Activated CD4-positive, alpha-beta T cell treated with anti-CD3 and anti-CD28 coated beads for 36 hours (primary cell): ENCODE results near the gene DET1. TPM values are rescaled to one million over a fixed set of nuclear protein-coding genes. Genes with fewer than 3 reads are reported as not detected.
"Not testable (repeated sequence)": the region's sequence is repeated elsewhere in the genome, so short reads cannot be mapped to it uniquely, and the experiment has no call there.

Source experiments
- ATAC-seq: fragments of 200-7000 bp; cut with Tn5 transposase; one replicate; pipeline ENCODE4 v1.10.0; 2021; ENCODE audit warnings: mild to moderate bottlenecking, moderate library complexity
- CTCF ChIA-PET: fragments of 350-600 bp; sonication (Branson Sonifier 250); formaldehyde crosslinking; loops from one replicate; lab custom pipeline; 2021; ENCODE audit warnings: antibody characterized with exemption; lab: Charles Lee
- POLR2A ChIA-PET: fragments of 350-600 bp; sonication (Branson Sonifier 250); formaldehyde crosslinking; loops from one replicate; lab custom pipeline; 2021; ENCODE audit warnings: antibody characterized with exemption, inconsistent platforms; lab: Charles Lee
- DNase-seq: peaks from one replicate; pipeline ENCODE4 v3.0.0-alpha.2; 2020
- H3K27ac Mint-ChIP-seq: one replicate; pipeline ENCODE4 v1.8.0; 2021; ENCODE audit warnings: mixed read lengths
- H3K27me3 Mint-ChIP-seq: one replicate; pipeline ENCODE4 v1.8.0; 2021; ENCODE audit warnings: mixed read lengths
- H3K36me3 Mint-ChIP-seq: one replicate; pipeline ENCODE4 v1.8.0; 2021; ENCODE audit warnings: low read depth, mixed read lengths
- H3K4me1 Mint-ChIP-seq: one replicate; pipeline ENCODE4 v1.8.0; 2021; ENCODE audit warnings: mixed read lengths
- H3K4me3 Mint-ChIP-seq: one replicate; pipeline ENCODE4 v1.8.0; 2021; ENCODE audit warnings: mild to moderate bottlenecking, moderate library complexity, mixed read lengths
- H3K9me3 Mint-ChIP-seq: one replicate; pipeline ENCODE4 v1.8.0; 2021; ENCODE audit warnings: low read depth, mixed read lengths
- intact Hi-C, 2 experiments: fragments of 100-400 bp; cut with DNase I in 1 of 2; cut with micrococcal nuclease in 1 of 2; formaldehyde crosslinking; loops; one replicate each; pipeline versions ENCODE4 v1.14.2 to v1.15.1; 2022 to 2024; cut with DNase I, micrococcal nuclease
- total RNA-seq, 2 experiments: library from RNA; stranded (reverse); gene quantifications; one replicate each; pipeline ENCODE4 v1.2.3, GENCODE V29; 2021

DET1 gene
- total RNA-seq, 2 experiments from 2014 or later, result 2.7 to 3.0 TPM

GRCh38 chr15:88564741-88565140, 18.3 kb upstream of the DET1 start:
- CTCF ChIA-PET, result interaction anchor here (0.8 to 1.0 kb wide), 2 partner anchors 44 to 100 kb away, joined by 3 to 4 read pairs; no protein-coding TSS in a partner anchor
- H3K27me3 Mint-ChIP-seq, result peaks cover 2% of the 10 kb centered on the region
- POLR2A ChIA-PET, result no interaction called here
- ATAC-seq (no peak), DNase-seq (no peak)
- H3K4me1 Mint-ChIP-seq, result no peaks in the 10 kb centered on the region
- H3K4me3 Mint-ChIP-seq, result no peak overlapping the region
- no peak overlapping the region for H3K27ac Mint-ChIP-seq
- no peaks in the 10 kb centered on the region for H3K9me3 Mint-ChIP-seq
- H3K36me3 Mint-ChIP-seq, result no peaks in the 10 kb centered on the region
- intact Hi-C loops, result no loop called here

DNA sequence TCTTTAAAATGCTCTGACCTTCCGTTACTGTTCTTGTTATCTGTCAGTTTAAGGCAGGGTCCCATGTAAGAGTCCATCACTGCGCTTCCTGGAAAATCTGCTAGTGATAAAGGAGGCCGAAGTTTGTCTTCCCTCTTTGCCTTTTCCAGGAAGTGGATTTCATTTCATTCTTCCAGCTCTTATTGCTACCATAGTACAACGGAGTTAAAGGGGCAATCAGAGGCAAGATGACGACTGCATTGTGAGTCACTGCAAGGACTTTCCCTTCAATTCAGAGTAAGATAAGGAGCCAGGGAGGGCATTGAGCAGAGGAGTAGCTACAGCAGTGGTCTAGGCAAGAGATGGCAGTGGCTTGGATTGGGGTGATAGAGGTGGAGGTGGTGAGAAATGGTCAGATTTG, 17.2 kb upstream of the DET1 start:
- ChIA-PET POLR2A (no interaction called here), CTCF (no interaction called here)
- no peaks in the 10 kb centered on the region for H3K9me3 Mint-ChIP-seq
- no peaks in the 10 kb centered on the region for H3K36me3 Mint-ChIP-seq
- no peak for DNase-seq
- intact Hi-C loops, result no loop called here
- H3K4me1 Mint-ChIP-seq, result no peaks in the 10 kb centered on the region
- H3K4me3 Mint-ChIP-seq, result no peak overlapping the region
- no peaks in the 10 kb centered on the region for H3K27me3 Mint-ChIP-seq
- ATAC-seq, result no peak
- H3K27ac Mint-ChIP-seq, result no peak overlapping the region

GRCh38 chr15:88559565-88559964, 13.1 kb upstream of the DET1 start:
- H3K27ac Mint-ChIP-seq, CTCF ChIA-PET, DNase-seq: not testable (repeated sequence)

GRCh38 chr15:88558026-88558425, 11.5 kb upstream of the DET1 start:
- H3K4me3 Mint-ChIP-seq, H3K27me3 Mint-ChIP-seq, ATAC-seq, H3K4me1 Mint-ChIP-seq, H3K9me3 Mint-ChIP-seq, H3K27ac Mint-ChIP-seq, POLR2A ChIA-PET, DNase-seq, H3K36me3 Mint-ChIP-seq, intact Hi-C loops, CTCF ChIA-PET: not testable (repeated sequence)

More at GRCh38 chr15:88559565-88559964, 13.1 kb upstream of the DET1 start:
- intact Hi-C loops, H3K27me3 Mint-ChIP-seq, ATAC-seq, H3K9me3 Mint-ChIP-seq, H3K4me3 Mint-ChIP-seq, H3K4me1 Mint-ChIP-seq, H3K36me3 Mint-ChIP-seq, POLR2A ChIA-PET: not testable (repeated sequence)

DNA sequence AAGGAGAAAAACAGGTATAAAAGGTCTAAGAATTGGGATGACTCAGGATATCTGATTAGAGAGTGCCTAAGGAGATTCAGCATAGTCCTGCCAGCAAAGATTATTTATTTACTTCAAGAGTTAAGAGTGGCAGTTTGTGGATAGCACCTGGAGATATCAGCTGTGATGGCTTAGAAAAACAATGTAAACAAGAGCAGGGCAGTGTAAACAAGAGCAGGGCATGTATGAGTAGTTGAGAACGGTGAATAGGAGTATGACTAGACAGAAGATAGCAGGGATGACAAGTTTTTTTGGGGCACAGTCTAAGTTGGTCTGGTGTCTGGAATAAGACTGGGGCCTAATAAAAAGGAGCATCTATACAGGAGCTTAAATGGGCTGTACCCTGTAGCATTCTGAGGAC, 1.5 kb upstream of the DET1 start:
- H3K36me3 Mint-ChIP-seq, DNase-seq, H3K27ac Mint-ChIP-seq, H3K9me3 Mint-ChIP-seq, POLR2A ChIA-PET, H3K27me3 Mint-ChIP-seq, ATAC-seq, H3K4me3 Mint-ChIP-seq: not testable (repeated sequence)
- CTCF ChIA-PET, result interaction anchor here (0.6 kb wide), 1 partner anchor 1469 kb away, joined by 3 read pairs; no protein-coding TSS in a partner anchor
- peaks cover 13% of the 10 kb centered on the region for H3K4me1 Mint-ChIP-seq
- intact Hi-C loops, result loop anchor here in 1 of 2 experiments (10.0 kb wide), 1 partner anchor 1027 kb away; the partner anchor contains the start of gene TICRR

- POLR2A ChIA-PET, result not testable (repeated sequence)
- peak overlapping the region; percentile 83 for H3K4me3 Mint-ChIP-seq
- intact Hi-C loops, result loop anchor here (1.0 to 10.0 kb wide), 6 partner anchors 76 to 1029 kb away; partner anchors contain the start of genes AEN (in 2 of the 2), MRPL46 (in 2 of the 2), MRPS11 (in 2 of the 2) and ABHD2 (in 1 of the 2)
Measured at GRCh38 chr15:88545578-88546247, 768 bp downstream of the DET1 start.

GRCh38 chr15:88543065-88543776, 3.3 kb downstream of the DET1 start:
- intact Hi-C loops, result loop anchor here in 1 of 2 experiments (10.0 kb wide), 1 partner anchor 1032 kb away; the partner anchor contains the start of gene TICRR
- no peaks in the 10 kb centered on the region for H3K27me3 Mint-ChIP-seq
- peaks cover 13% of the 10 kb centered on the region for H3K4me1 Mint-ChIP-seq
- H3K9me3 Mint-ChIP-seq, result peaks cover 2% of the 10 kb centered on the region
- peaks cover 4% of the 10 kb centered on the region for H3K36me3 Mint-ChIP-seq
- no peak overlapping the region for H3K4me3 Mint-ChIP-seq
- CTCF ChIA-PET, result interaction anchor here (0.6 to 1.2 kb wide), 3 partner anchors 13 to 362 kb away, joined by 3 to 4 read pairs (median 3); no protein-coding TSS in a partner anchor
- ATAC-seq, result no peak
- DNase-seq, result no peak
- POLR2A ChIA-PET, result no interaction called here
- no peak overlapping the region for H3K27ac Mint-ChIP-seq

More at GRCh38 chr15:88545578-88546247, 768 bp downstream of the DET1 start:
- H3K4me1 Mint-ChIP-seq, result peaks cover 13% of the 10 kb centered on the region
- H3K27me3 Mint-ChIP-seq, H3K36me3 Mint-ChIP-seq, ATAC-seq, CTCF ChIA-PET, H3K9me3 Mint-ChIP-seq, DNase-seq: not testable (repeated sequence)
- peak overlapping the region; percentile 91 for H3K27ac Mint-ChIP-seq

GRCh38 chr15:88542342-88542733, 4.1 kb downstream of the DET1 start:
- intact Hi-C loops, result loop anchor here in 1 of 2 experiments (10.0 kb wide), 1 partner anchor 1032 kb away; the partner anchor contains the start of gene TICRR
- H3K36me3 Mint-ChIP-seq, result peaks cover 4% of the 10 kb centered on the region
- no peaks in the 10 kb centered on the region for H3K27me3 Mint-ChIP-seq
- H3K9me3 Mint-ChIP-seq, result peaks cover 2% of the 10 kb centered on the region
- H3K4me3 Mint-ChIP-seq, result no peak overlapping the region
- ChIA-PET CTCF (interaction anchor here (0.7 kb wide), 1 partner anchor 87 kb away, joined by 3 read pairs; no protein-coding TSS in a partner anchor), POLR2A (no interaction called here)
- H3K4me1 Mint-ChIP-seq, result peaks cover 12% of the 10 kb centered on the region
- no peak for DNase-seq
- no peak overlapping the region for H3K27ac Mint-ChIP-seq
- no peak for ATAC-seq

DNA sequence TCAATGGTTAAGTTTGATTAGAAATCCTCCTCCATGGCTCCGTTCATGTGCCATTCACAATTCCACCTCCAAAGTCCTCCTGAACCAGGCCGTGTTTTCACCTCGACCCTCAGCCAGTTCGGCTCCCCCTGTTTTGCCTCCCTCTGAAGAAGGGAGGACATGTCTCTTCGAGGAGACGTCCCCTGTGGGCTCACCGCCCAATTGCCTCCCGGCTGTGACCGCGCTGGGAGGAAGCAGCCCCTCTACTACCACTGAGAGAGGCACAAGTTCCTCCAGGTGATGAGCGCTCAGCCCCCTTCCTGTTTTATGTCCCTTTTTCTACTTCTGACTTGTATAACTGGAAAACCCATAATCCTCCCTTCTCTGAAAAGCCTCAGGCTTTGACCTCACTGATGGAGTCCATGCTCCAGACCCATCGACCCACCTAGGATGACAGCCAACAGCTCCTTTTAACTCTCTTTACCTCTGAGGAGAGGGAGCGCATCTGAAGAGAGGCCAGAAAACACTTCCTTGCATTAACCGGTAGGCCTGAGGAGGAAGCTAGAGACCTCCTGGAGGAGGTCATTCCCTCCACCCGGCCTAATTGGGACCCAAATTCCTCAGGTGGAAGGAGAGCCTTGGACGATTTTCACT, 4.7 kb downstream of the DET1 start:
- ChIA-PET POLR2A (no interaction called here), CTCF (interaction anchor here (0.7 kb wide), 1 partner anchor 87 kb away, joined by 3 read pairs; no protein-coding TSS in a partner anchor)
- intact Hi-C loops, result loop anchor here in 1 of 2 experiments (10.0 kb wide), 1 partner anchor 1033 kb away; the partner anchor contains the start of gene TICRR
- Mint-ChIP-seq H3K4me3 (no peak overlapping the region), H3K27ac (no peak overlapping the region), H3K4me1 (peaks cover 7% of the 10 kb centered on the region), H3K36me3 (peaks cover 4% of the 10 kb centered on the region), H3K27me3 (no peaks in the 10 kb centered on the region), H3K9me3 (peaks cover under 1% of the 10 kb centered on the region)
- DNase-seq (no peak), ATAC-seq (no peak)

- DNase-seq, H3K27me3 Mint-ChIP-seq, ATAC-seq, H3K9me3 Mint-ChIP-seq, H3K4me3 Mint-ChIP-seq, CTCF ChIA-PET, H3K36me3 Mint-ChIP-seq, POLR2A ChIA-PET, H3K27ac Mint-ChIP-seq, H3K4me1 Mint-ChIP-seq: not testable (repeated sequence)
- intact Hi-C loops, result loop anchor here in 1 of 2 experiments (10.0 kb wide), 1 partner anchor 1034 kb away; the partner anchor contains the start of gene TICRR
Measured at GRCh38 chr15:88541111-88541510, 5.4 kb downstream of the DET1 start.

DNA sequence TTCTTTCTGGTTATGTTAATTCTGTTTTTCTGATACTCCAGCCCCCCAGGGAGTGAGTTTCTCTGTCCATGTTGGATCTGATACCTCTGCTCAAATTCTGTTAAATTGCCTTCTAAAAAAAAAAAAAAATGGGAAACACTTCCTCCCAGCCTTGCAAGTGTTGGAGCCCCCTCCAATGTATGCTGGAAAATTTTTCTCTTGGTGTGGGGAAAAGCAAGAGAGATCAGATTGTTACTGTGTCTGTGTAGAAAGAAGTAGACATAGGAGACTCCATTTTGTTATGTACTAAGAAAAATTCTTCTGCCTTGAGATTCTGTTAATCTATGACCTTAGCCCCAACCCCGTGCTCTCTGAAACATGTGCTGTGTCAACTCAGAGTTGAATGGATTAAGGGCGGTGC, 6.1 kb downstream of the DET1 start:
- H3K36me3 Mint-ChIP-seq, H3K27me3 Mint-ChIP-seq, DNase-seq, CTCF ChIA-PET, H3K4me1 Mint-ChIP-seq, H3K4me3 Mint-ChIP-seq, POLR2A ChIA-PET, ATAC-seq, H3K27ac Mint-ChIP-seq, H3K9me3 Mint-ChIP-seq: not testable (repeated sequence)
- intact Hi-C loops, result loop anchor here in 1 of 2 experiments (10.0 kb wide), 1 partner anchor 1034 kb away; the partner anchor contains the start of gene TICRR
